ENCODE measurements around the gene ARHGDIG. TPM values are rescaled to one million over a fixed set of nuclear protein-coding genes. Genes with fewer than 3 reads are reported as not detected.

The ARHGDIG gene
- total RNA-seq (2013) = not detected
- polyA plus RNA-seq = not detected
- polyA minus RNA-seq = not detected in 2 replicates
- 0 to 0.16 (median 0) reads per million in 11 experiments for total RNA-seq

DNA sequence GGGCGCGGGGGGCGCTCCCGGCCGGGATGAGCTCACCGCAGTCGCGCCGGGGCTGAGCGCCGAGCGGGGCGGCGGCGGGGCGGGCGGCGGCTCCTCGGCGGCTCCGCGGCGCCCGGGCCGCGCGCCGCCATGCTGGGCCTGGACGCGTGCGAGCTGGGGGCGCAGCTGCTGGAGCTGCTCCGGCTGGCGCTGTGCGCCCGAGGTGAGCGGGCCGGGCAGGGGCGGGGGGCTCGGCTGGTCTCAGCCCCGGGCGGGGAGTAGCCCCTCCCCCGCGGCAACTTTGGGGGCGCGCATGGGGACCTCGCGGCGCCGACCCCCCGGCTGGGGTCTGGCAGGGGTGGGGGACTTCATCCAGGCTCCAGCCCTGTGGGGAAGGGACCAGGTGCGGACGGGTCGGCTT, at the start of gene ARHGDIG:
Gene ARHGDIG, plus strand, starts transcription at position 40 of the 400 bp plus-strand sequence. Its CDS starts 90 bp downstream, at position 130.
- no peak for DNase-seq
- Histone ChIP-seq H3K9me3 (replicated peaks in 1 of 2; ENCODE audit: control insufficient read depth in 1 of 2, insufficient read depth in 1 of 2, low read length in 2 of 2) (peaks cover 0 to 12% of the 10 kb centered on the region in 2 donors), H3K27me3 (ENCODE audit: control insufficient read depth in 2 of 2, insufficient read depth in 2 of 2, low read length in 2 of 2) (peaks cover 9 to 46% of the 10 kb centered on the region in 2 donors), H4K20me1 (ENCODE audit: insufficient read depth, low read length) (no peaks in the 10 kb centered on the region), H3K79me2 (ENCODE audit: insufficient read depth, low read length) (no peaks in the 10 kb centered on the region), H3K4me3 (replicated peaks in 1 of 3; ENCODE audit: low read depth in 2 of 3, low read length in 3 of 3) (no peak within 1 kb of the TSS), H3K4me2 (replicated peaks; ENCODE audit: extremely low read depth, low read length, poor library complexity, severe bottlenecking) (peak within 1 kb of the TSS; percentile 22), H3K27ac (ENCODE audit: low read depth in 1 of 2, low read length in 2 of 2) (no peak within 1 kb of the TSS), H3K4me1 (ENCODE audit: control insufficient read depth in 1 of 2, insufficient read depth in 2 of 2, low read length in 2 of 2) (no peaks in the 10 kb centered on the region), H3K9ac (ENCODE audit: insufficient read depth, low read length, poor library complexity, severe bottlenecking) (no peak within 1 kb of the TSS), H3K36me3 (replicated peaks in 1 of 2; ENCODE audit: control insufficient read depth in 1 of 2, insufficient read depth in 2 of 2, low read length in 2 of 2) (no peaks in the 10 kb centered on the region), H2AFZ (ENCODE audit: insufficient read depth, low read depth, low read length, poor library complexity, severe bottlenecking) (no peak within 1 kb of the TSS)
- Mint-ChIP-seq H3K9me3 (peaks cover 0 to 12% (median 5%) of the 10 kb centered on the region in 7 donors), H3K4me3 (peak within 1 kb of the TSS in 1 of 2 donors; percentile 64), H3K4me1 (peaks cover 2% of the 10 kb centered on the region), H3K27me3 (ENCODE audit: low read depth in 3 of 3) (peaks cover 39 to 62% (median 55%) of the 10 kb centered on the region in 3 donors), H3K27ac (no peak within 1 kb of the TSS), H3K36me3 (no peaks in the 10 kb centered on the region)
- WGBS (ENCODE audit: insufficient coverage) = under 1% methylated on average over 54 of the region's 54 CpGs
- no peak for TF ChIP-seq CTCF (IDR thresholded peaks at IDR 0.05)
- intact Hi-C loops (cut with micrococcal nuclease) = no loop called here

- Histone ChIP-seq H2AFZ (ENCODE audit: insufficient read depth, low read depth, low read length, poor library complexity, severe bottlenecking) (no peak overlapping the region), H3K4me2 (replicated peaks; ENCODE audit: extremely low read depth, low read length, poor library complexity, severe bottlenecking) (no peak overlapping the region), H3K27me3 (ENCODE audit: control insufficient read depth in 2 of 2, insufficient read depth in 2 of 2, low read length in 2 of 2) (no peaks in the 10 kb centered on the region), H3K4me1 (ENCODE audit: control insufficient read depth in 1 of 2, insufficient read depth in 2 of 2, low read length in 2 of 2) (peaks cover 34 to 40% of the 10 kb centered on the region in 2 donors), H3K9me3 (replicated peaks in 1 of 2; ENCODE audit: control insufficient read depth in 1 of 2, insufficient read depth in 1 of 2, low read length in 2 of 2) (no peaks in the 10 kb centered on the region), H3K79me2 (ENCODE audit: insufficient read depth, low read length) (peaks cover 32% of the 10 kb centered on the region), H3K4me3 (replicated peaks in 1 of 3; ENCODE audit: low read depth in 2 of 3, low read length in 3 of 3) (no peak overlapping the region), H3K9ac (ENCODE audit: insufficient read depth, low read length, poor library complexity, severe bottlenecking) (no peak overlapping the region), H3K36me3 (replicated peaks in 1 of 2; ENCODE audit: control insufficient read depth in 1 of 2, insufficient read depth in 2 of 2, low read length in 2 of 2) (peaks cover 16% of the 10 kb centered on the region in 2 donors), H3K27ac (ENCODE audit: low read depth in 1 of 2, low read length in 2 of 2) (no peak overlapping the region), H4K20me1 (ENCODE audit: insufficient read depth, low read length) (peaks cover 30% of the 10 kb centered on the region)
- H3K4me3 Mint-ChIP-seq = no peak overlapping the region
- peaks cover 23% of the 10 kb centered on the region for H3K4me1 Mint-ChIP-seq
- no peak for DNase-seq
- H3K27ac Mint-ChIP-seq = no peak overlapping the region
- intact Hi-C loops (cut with micrococcal nuclease) = loop anchor here in 1 of 2 donors (5.0 kb wide), 1 partner anchor 94 kb away; the partner anchor contains the start of gene NPRL3
- no peak for TF ChIP-seq CTCF (IDR thresholded peaks at IDR 0.05)
- H3K27me3 Mint-ChIP-seq (ENCODE audit: low read depth in 3 of 3) = peaks cover 0 to 4% (median 1%) of the 10 kb centered on the region in 3 donors
- H3K9me3 Mint-ChIP-seq = peaks cover 0 to 5% (median 0%) of the 10 kb centered on the region in 7 donors
- peaks cover 15 to 20% of the 10 kb centered on the region in 2 donors for H3K36me3 Mint-ChIP-seq
- 95% methylated on average over 10 of the region's 22 CpGs for WGBS (ENCODE audit: insufficient coverage)
These were observed 49.4 kb upstream of the ARHGDIG start for GRCh38 chr16:230949-231348.

Data from CD14-positive monocyte (primary cell).